Thoracic aorta (tissue), 2 donors: ENCODE data around the gene SSC4D. TPM values are rescaled to one million over a fixed set of nuclear protein-coding genes. Genes with fewer than 3 reads are reported as not detected.
"Not testable (repeated sequence)": the region's sequence is repeated elsewhere in the genome, so short reads cannot be mapped to it uniquely, and the experiment has no call there.

ENCODE experiments used
- ATAC-seq: fragments of 150-250 bp; one replicate; pipeline ENCODE4 v1.8.0; 2017; ENCODE audit warnings: low read depth; ENCODE audit not compliant: insufficient number of reproducible peaks, low FRiP score
- DNase-seq: peaks from one replicate; pipeline ENCODE4 v3.0.0-alpha.2; 2020; ENCODE audit warnings: low spot score
- H3K27ac ChIP-seq, 2 donors: fragments of 200-600 bp; sonication (generic); 1 replicate in 1 of 2; 2 replicates in 1 of 2; pipeline ENCODE4 v1.5.1; 2016; ENCODE audit warnings: mild to moderate bottlenecking in 2 of 2, moderate library complexity in 2 of 2
- H3K27me3 ChIP-seq: fragments of 200-600 bp; sonication (generic); replicated peaks from 2 replicates; pipeline ENCODE4 v1.6.0; 2016; ENCODE audit warnings: mild to moderate bottlenecking; ENCODE audit not compliant: insufficient read depth
- H3K36me3 ChIP-seq: fragments of 200-600 bp; sonication (generic); one replicate; pipeline ENCODE4 v1.5.1; 2016
- H3K4me1 ChIP-seq, 2 donors: fragments of 200-600 bp; sonication (generic); 1 replicate in 1 of 2; 2 replicates in 1 of 2; pipeline versions ENCODE4 v1.5.1 to v1.6.0; 2016; ENCODE audit warnings: low read depth in 2 of 2, mild to moderate bottlenecking in 1 of 2; ENCODE audit not compliant: control insufficient read depth in 1 of 2
- H3K4me3 ChIP-seq: fragments of 200-600 bp; sonication (generic); 2 replicates; pipeline ENCODE4 v1.5.1; 2016; ENCODE audit warnings: mild to moderate bottlenecking
- H3K9me3 ChIP-seq: fragments of 200-600 bp; sonication (generic); 2 replicates; pipeline ENCODE4 v1.5.1; 2016
- total RNA-seq, 2 donors: library from RNA; depleted of rRNA; stranded (reverse); fragments of >200 nt; gene quantifications; one replicate each; pipeline versions ENCODE4 v1.1.0 to v1.2.3, GENCODE V29; 2016
- TF ChIP-seq, protein P1 (sequence below): fragments of 200-600 bp; sonication (generic); IDR thresholded peaks from one replicate; pipeline ENCODE4 v1.5.1; 2019; ENCODE audit warnings: antibody characterized with exemption

Gene SSC4D
- total RNA-seq, 2 donors from 2014 or later, result 1.5 to 3.2 TPM

DNA sequence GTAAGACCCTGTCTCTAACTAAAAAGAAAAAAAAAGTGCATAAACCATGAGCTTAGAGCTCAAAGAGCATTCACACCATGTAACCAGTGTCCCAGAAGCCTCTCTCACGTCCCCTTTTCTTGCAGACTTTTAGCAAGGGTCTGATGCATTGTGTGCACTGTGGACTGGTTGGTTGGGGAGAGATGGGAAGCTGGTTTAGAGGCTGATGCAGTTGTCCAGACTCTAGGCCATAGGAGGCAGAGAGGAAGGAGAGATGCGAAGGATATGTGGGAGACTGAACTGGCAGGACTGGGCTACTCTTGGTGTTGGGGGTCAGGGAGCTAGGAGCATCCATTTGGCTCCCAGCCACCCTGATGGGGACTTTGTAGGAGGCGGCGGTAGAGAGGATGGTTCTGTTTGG, 1.8 kb downstream of the SSC4D start:
- Histone ChIP-seq H3K4me1 (no peaks in the 10 kb centered on the region), H3K27me3 (no peaks in the 10 kb centered on the region), H3K36me3 (no peaks in the 10 kb centered on the region), H3K4me3 (no peak overlapping the region), H3K27ac (no peak overlapping the region), H3K9me3 (no peaks in the 10 kb centered on the region)
- DNase-seq (no peak), ATAC-seq (no peak)
- TF ChIP-seq, protein P1, sequence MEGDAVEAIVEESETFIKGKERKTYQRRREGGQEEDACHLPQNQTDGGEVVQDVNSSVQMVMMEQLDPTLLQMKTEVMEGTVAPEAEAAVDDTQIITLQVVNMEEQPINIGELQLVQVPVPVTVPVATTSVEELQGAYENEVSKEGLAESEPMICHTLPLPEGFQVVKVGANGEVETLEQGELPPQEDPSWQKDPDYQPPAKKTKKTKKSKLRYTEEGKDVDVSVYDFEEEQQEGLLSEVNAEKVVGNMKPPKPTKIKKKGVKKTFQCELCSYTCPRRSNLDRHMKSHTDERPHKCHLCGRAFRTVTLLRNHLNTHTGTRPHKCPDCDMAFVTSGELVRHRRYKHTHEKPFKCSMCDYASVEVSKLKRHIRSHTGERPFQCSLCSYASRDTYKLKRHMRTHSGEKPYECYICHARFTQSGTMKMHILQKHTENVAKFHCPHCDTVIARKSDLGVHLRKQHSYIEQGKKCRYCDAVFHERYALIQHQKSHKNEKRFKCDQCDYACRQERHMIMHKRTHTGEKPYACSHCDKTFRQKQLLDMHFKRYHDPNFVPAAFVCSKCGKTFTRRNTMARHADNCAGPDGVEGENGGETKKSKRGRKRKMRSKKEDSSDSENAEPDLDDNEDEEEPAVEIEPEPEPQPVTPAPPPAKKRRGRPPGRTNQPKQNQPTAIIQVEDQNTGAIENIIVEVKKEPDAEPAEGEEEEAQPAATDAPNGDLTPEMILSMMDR, result no peak

DNA sequence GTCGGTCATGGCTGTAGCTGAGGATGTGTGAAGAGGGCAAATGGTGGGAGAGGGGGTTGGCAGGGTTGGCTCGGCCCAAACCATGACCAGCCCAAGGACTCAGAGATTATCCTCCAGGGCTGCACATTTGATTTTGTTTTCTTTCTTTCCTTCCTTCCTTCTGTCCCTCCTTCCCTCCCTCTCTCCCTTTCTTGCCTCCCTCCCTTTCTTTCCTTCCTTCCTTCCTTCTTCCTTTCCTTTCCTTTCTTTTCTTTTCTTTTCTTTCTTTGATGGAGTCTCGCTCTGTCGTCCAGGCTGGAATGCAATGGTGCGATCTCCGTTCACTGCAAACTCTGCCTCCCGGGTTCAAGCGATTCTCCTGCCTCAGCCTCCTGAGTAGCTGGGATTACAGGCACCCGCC, 3.8 kb downstream of the SSC4D start:
- H3K4me3 ChIP-seq, result no peak overlapping the region
- no peak overlapping the region for H3K27ac ChIP-seq
- ATAC-seq (no peak), DNase-seq (no peak)
- H3K36me3 ChIP-seq, result no peaks in the 10 kb centered on the region
- H3K9me3 ChIP-seq, result no peaks in the 10 kb centered on the region
- TF ChIP-seq, protein P1, result no peak
- H3K27me3 ChIP-seq, result no peaks in the 10 kb centered on the region
- H3K4me1 ChIP-seq, result no peaks in the 10 kb centered on the region

DNA sequence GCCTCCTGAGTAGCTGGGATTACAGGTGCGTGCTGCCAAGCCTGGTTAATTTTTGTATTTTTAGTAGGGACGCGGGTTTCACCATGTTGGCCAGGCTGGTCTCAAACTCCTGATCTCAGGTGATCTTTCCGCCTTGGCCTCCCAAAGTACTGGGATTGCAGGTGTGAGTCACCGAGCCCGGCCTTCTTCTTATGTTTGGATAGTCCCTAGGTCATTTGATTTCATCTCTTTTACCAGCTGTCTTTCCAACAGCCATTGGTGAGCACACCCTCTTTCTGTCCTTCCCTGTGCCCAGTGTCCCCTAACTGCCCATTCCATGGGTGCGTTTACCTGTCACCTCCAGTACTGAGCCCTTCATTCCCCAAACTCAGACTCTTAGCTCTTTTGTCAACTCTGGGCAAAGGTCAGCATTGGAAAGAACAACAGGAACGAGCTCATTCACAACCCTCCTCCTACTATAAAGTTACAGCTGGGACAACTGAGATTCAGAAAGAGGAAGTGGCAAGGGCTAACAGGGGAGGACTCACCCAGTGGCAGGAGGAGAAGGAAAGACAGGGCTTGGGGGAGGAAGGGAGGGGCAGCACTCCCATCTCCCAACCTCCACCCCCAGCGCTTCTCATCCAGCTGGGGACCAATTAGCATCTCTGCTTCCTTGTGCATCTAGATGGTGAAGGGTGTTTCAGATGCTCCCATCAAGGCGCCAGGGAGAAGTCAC, 5.6 kb downstream of the SSC4D start:
- no peak for ATAC-seq
- Histone ChIP-seq H3K4me1 (no peaks in the 10 kb centered on the region), H3K4me3 (no peak overlapping the region), H3K27me3 (no peaks in the 10 kb centered on the region), H3K9me3 (no peaks in the 10 kb centered on the region), H3K27ac (no peak overlapping the region), H3K36me3 (no peaks in the 10 kb centered on the region)
- DNase-seq, result no peak
- TF ChIP-seq, protein P1, result no peak

DNA sequence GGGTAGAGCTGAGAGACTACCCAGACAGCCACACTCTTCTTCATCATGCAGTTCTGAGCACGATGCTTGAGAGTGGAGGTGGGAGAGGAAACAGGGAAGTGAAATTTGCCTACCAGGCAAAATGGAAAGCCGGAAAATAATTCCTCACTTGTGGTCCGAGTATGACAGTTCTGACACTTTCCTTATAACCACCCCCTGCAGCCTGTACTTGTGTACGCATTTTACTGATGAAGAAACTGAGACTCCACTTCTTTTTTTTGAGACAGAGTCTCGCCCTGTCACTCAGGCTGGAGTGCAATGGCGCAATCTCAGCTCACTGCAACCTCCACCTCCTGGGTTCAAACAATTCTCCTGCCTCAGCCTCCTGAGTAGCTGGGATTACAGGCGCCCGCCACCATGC, 6.4 kb downstream of the SSC4D start:
- not testable (repeated sequence) for H3K27me3 ChIP-seq, H3K4me3 ChIP-seq, DNase-seq, H3K27ac ChIP-seq, H3K9me3 ChIP-seq, H3K4me1 ChIP-seq, ATAC-seq, H3K36me3 ChIP-seq

DNA sequence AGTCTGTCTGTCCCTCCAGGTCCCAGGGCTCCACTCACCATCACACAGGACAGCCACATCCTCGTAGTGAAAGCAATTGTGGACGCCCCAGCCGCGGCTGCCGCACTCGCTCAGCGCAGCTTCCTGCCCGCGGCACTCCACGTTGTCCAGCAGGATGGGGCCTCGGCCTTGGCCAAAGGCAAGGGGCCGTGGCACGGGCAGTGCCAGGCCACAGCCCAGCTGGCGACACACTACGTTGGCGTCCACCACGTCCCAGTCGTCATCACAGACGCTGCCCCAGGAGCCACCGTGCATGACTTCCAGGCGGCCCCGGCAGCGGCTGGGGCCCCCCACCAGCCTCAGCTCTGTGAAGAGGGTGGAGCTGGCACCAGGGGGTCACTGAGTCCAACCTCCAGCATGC, 9.2 kb downstream of the SSC4D start:
- TF ChIP-seq, protein P1, result no peak
- no peak overlapping the region for H3K4me3 ChIP-seq
- no peaks in the 10 kb centered on the region for H3K36me3 ChIP-seq
- no peaks in the 10 kb centered on the region for H3K27me3 ChIP-seq
- no peak for ATAC-seq
- DNase-seq, result no peak
- H3K27ac ChIP-seq, result no peak overlapping the region
- no peaks in the 10 kb centered on the region for H3K9me3 ChIP-seq
- H3K4me1 ChIP-seq, result peaks cover 3 to 6% of the 10 kb centered on the region in 2 donors
